BLaER1 (cell line): ENCODE measurements around the gene LILRB1.
A peak's percentile ranks its signal among the peaks of the same experiment; 100 is the strongest.

ENCODE experiments used
- H3K27ac ChIP-seq: shearing (Covaris generic); formaldehyde crosslinking; 2 replicates; pipeline ENCODE4 v1.8.1; 2022
- H3K27me3 ChIP-seq: shearing (Covaris generic); formaldehyde crosslinking; 2 replicates; pipeline ENCODE4 v1.8.1; 2022
- H3K36me3 ChIP-seq: shearing (Covaris generic); formaldehyde crosslinking; 2 replicates; pipeline ENCODE4 v1.8.1; 2022
- H3K4me1 ChIP-seq: shearing (Covaris generic); formaldehyde crosslinking; 2 replicates; pipeline ENCODE4 v1.8.1; 2022
- H3K4me2 ChIP-seq: shearing (Covaris generic); formaldehyde crosslinking; 2 replicates; pipeline ENCODE4 v1.8.1; 2022
- H3K4me3 ChIP-seq: shearing (Covaris generic); formaldehyde crosslinking; 2 replicates; pipeline ENCODE4 v1.8.1; 2022
- H3K9ac ChIP-seq: shearing (Covaris generic); formaldehyde crosslinking; 2 replicates; pipeline ENCODE4 v1.8.1; 2022
- H3K9me3 ChIP-seq: shearing (Covaris generic); formaldehyde crosslinking; 2 replicates; pipeline ENCODE4 v1.8.1; 2022
- H4K20me1 ChIP-seq: shearing (Covaris generic); formaldehyde crosslinking; 2 replicates; pipeline ENCODE4 v1.8.1; 2022
- Cebpa-rat ChIP-seq: shearing (Covaris generic); IDR thresholded peaks from 2 replicates; pipeline ENCODE4 v1.8.1; 2022

LILRB1 gene

GRCh38 chr19:54606891-54607784 lies 23.1 kb upstream of the LILRB1 start:
- Histone ChIP-seq H3K4me2 (peak overlapping the region; percentile 31), H3K4me1 (peaks cover 19% of the 10 kb centered on the region), H3K4me3 (no peak overlapping the region), H3K9me3 (peaks cover 50% of the 10 kb centered on the region), H4K20me1 (no peaks in the 10 kb centered on the region), H3K27me3 (no peaks in the 10 kb centered on the region), H3K36me3 (no peaks in the 10 kb centered on the region; the same call in 1 of the 2 replicates), H3K9ac (no peak overlapping the region), H3K27ac (peak overlapping the region; percentile 0; the same call in 1 of the 2 replicates)
- no peak for TF ChIP-seq Cebpa-rat

GRCh38 chr19:54607785-54608150 lies 22.5 kb upstream of the LILRB1 start:
- H3K27ac ChIP-seq, result no peak overlapping the region
- H3K36me3 ChIP-seq, result no peaks in the 10 kb centered on the region; the same call in 1 of the 2 replicates
- H3K9me3 ChIP-seq, result peaks cover 50% of the 10 kb centered on the region
- H3K4me2 ChIP-seq, result 0 out of 2 replicates have a peak overlapping the region, but pooled peaks have one; percentile 31
- no peak overlapping the region for H3K9ac ChIP-seq
- H4K20me1 ChIP-seq, result no peaks in the 10 kb centered on the region
- TF ChIP-seq Cebpa-rat, result no peak
- H3K4me1 ChIP-seq, result peaks cover 25% of the 10 kb centered on the region
- no peaks in the 10 kb centered on the region for H3K27me3 ChIP-seq
- H3K4me3 ChIP-seq, result no peak overlapping the region

DNA sequence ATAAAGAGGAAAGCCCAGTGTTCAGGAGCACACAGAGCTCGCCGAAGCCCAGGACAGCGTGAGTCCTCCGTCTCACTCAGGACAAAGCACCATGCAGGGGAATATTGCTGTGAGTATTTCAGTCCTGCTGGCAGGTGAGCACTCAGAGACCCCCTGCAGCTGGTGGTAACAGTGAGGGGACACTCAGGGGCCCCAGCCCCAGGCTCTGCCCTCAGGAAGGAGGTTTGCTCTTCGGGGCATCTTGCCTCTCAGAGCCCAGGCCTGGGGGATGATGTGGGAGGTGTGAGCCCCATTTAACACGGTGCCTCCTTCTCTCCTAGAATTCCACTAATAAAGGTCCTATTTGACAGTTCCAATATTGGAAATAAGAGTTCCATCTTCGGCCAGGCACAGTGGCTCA lies 22.1 kb upstream of the LILRB1 start:
- peaks cover 50% of the 10 kb centered on the region for H3K9me3 ChIP-seq
- H3K4me1 ChIP-seq, result peaks cover 25% of the 10 kb centered on the region
- H3K9ac ChIP-seq, result no peak overlapping the region
- H3K27me3 ChIP-seq, result no peaks in the 10 kb centered on the region
- H4K20me1 ChIP-seq, result no peaks in the 10 kb centered on the region
- H3K27ac ChIP-seq, result no peak overlapping the region
- TF ChIP-seq Cebpa-rat, result no peak
- no peak overlapping the region for H3K4me2 ChIP-seq
- no peaks in the 10 kb centered on the region; the same call in 1 of the 2 replicates for H3K36me3 ChIP-seq
- H3K4me3 ChIP-seq, result no peak overlapping the region

GRCh38 chr19:54608792-54609191 lies 21.5 kb upstream of the LILRB1 start:
- TF ChIP-seq Cebpa-rat, result no peak
- Histone ChIP-seq H3K4me3 (no peak overlapping the region), H4K20me1 (no peaks in the 10 kb centered on the region), H3K9ac (no peak overlapping the region), H3K27me3 (no peaks in the 10 kb centered on the region), H3K4me2 (no peak overlapping the region), H3K27ac (no peak overlapping the region), H3K9me3 (peaks cover 50% of the 10 kb centered on the region), H3K36me3 (no peaks in the 10 kb centered on the region; the same call in 1 of the 2 replicates), H3K4me1 (peaks cover 25% of the 10 kb centered on the region)

- H3K4me1 ChIP-seq, result peaks cover 25% of the 10 kb centered on the region
Measured at GRCh38 chr19:54609356-54609791, 20.9 kb upstream of the LILRB1 start.

DNA sequence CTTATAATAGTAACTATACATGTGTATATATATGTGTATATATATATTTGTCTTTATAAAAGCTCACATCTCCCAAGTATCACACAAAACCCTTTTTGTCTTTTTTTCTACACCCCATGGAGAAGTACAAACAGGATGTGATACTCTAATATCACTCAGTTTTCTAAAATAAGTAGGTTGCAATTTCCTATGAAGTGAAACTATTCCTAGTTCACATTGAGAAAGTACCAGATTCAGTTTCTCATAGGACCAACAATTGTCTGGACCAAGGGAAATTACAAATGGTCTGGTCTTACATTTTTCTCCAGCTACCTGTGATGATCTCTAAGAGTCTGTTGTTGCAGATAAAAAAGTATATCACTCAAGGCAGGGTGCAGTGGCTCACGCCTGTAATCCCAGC lies 17.9 kb upstream of the LILRB1 start:
- Histone ChIP-seq H3K27me3 (no peaks in the 10 kb centered on the region), H3K36me3 (no peaks in the 10 kb centered on the region), H3K9ac (no peak overlapping the region), H4K20me1 (no peaks in the 10 kb centered on the region), H3K4me3 (no peak overlapping the region), H3K9me3 (peaks cover 47% of the 10 kb centered on the region), H3K4me2 (peak overlapping the region; percentile 2; the same call in 1 of the 2 replicates), H3K4me1 (peaks cover 15% of the 10 kb centered on the region), H3K27ac (0 out of 2 replicates have a peak overlapping the region, but pooled peaks have one; percentile 24)
- TF ChIP-seq Cebpa-rat, result no peak

More at GRCh38 chr19:54609356-54609791, 20.9 kb upstream of the LILRB1 start:
- no peak overlapping the region for H3K9ac ChIP-seq
- no peaks in the 10 kb centered on the region for H4K20me1 ChIP-seq
- no peaks in the 10 kb centered on the region; the same call in 1 of the 2 replicates for H3K36me3 ChIP-seq
- H3K4me3 ChIP-seq, result no peak overlapping the region
- H3K27ac ChIP-seq, result no peak overlapping the region
- TF ChIP-seq Cebpa-rat, result no peak
- H3K27me3 ChIP-seq, result no peaks in the 10 kb centered on the region
- H3K9me3 ChIP-seq, result peaks cover 48% of the 10 kb centered on the region
- no peak overlapping the region for H3K4me2 ChIP-seq

GRCh38 chr19:54614726-54615125 lies 15.6 kb upstream of the LILRB1 start:
- no peak for TF ChIP-seq Cebpa-rat
- Histone ChIP-seq H3K4me3 (no peak overlapping the region), H3K4me2 (no peak overlapping the region), H3K36me3 (no peaks in the 10 kb centered on the region), H3K9ac (no peak overlapping the region), H3K4me1 (peaks cover 13% of the 10 kb centered on the region), H4K20me1 (no peaks in the 10 kb centered on the region), H3K27me3 (no peaks in the 10 kb centered on the region), H3K27ac (no peak overlapping the region), H3K9me3 (peaks cover 45% of the 10 kb centered on the region)

DNA sequence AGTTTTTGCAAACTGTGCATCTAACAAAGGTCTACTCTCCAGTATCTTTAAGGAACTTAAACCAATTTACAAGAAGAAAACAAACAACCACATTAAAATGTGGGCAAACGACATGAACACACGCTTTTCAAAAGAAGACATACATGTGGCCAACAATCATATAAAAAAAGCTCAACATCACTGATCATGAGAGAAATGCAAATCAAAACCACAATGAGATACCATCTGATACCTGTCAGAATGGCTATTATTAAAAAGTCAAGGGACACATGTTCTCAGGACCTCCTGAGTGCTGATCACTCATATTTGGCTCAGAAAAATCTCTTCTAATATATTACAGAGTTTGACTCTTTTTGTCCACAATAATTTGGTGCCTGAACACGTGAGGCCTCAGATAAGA lies 14.2 kb upstream of the LILRB1 start:
- H3K4me3 ChIP-seq, result no peak overlapping the region
- peaks cover 13% of the 10 kb centered on the region for H3K4me1 ChIP-seq
- TF ChIP-seq Cebpa-rat, result no peak
- H3K27me3 ChIP-seq, result no peaks in the 10 kb centered on the region
- no peaks in the 10 kb centered on the region for H4K20me1 ChIP-seq
- peaks cover 40% of the 10 kb centered on the region for H3K9me3 ChIP-seq
- H3K36me3 ChIP-seq, result no peaks in the 10 kb centered on the region
- H3K27ac ChIP-seq, result no peak overlapping the region
- no peak overlapping the region; the same call in 1 of the 2 replicates for H3K4me2 ChIP-seq
- H3K9ac ChIP-seq, result no peak overlapping the region

GRCh38 chr19:54616821-54617560 lies 13.3 kb upstream of the LILRB1 start:
- no peaks in the 10 kb centered on the region for H3K36me3 ChIP-seq
- H3K9ac ChIP-seq, result no peak overlapping the region
- TF ChIP-seq Cebpa-rat, result no peak
- no peaks in the 10 kb centered on the region for H4K20me1 ChIP-seq
- no peaks in the 10 kb centered on the region for H3K27me3 ChIP-seq
- peaks cover 13% of the 10 kb centered on the region for H3K4me1 ChIP-seq
- H3K4me2 ChIP-seq, result no peak overlapping the region
- no peak overlapping the region for H3K4me3 ChIP-seq
- H3K9me3 ChIP-seq, result peaks cover 33% of the 10 kb centered on the region
- no peak overlapping the region for H3K27ac ChIP-seq

DNA sequence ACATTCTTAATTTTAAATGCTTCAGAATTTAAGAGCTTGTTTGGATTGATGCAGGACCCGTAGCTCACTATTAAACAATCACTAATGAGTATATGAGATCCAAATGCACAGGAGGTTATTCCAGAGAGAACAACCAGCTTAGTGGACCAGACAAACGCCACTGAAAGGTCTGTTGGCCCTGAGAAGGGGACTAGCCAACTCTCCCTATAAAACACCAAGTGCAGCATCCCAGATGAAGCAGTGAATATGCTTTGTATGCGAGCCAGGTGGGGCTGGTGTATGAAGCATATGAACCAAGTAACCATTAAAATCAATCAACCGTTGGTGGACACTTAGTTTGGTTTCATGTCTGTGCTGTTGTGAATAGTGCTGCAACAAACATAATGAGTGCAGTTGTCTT lies 9.8 kb upstream of the LILRB1 start:
- peaks cover 36% of the 10 kb centered on the region for H3K4me1 ChIP-seq
- H3K27ac ChIP-seq, result no peak overlapping the region
- H3K4me2 ChIP-seq, result no peak overlapping the region
- H3K9ac ChIP-seq, result no peak overlapping the region
- H4K20me1 ChIP-seq, result no peaks in the 10 kb centered on the region
- H3K9me3 ChIP-seq, result peaks cover 31% of the 10 kb centered on the region
- TF ChIP-seq Cebpa-rat, result no peak
- no peaks in the 10 kb centered on the region for H3K27me3 ChIP-seq
- no peaks in the 10 kb centered on the region for H3K36me3 ChIP-seq
- no peak overlapping the region for H3K4me3 ChIP-seq
